IPS-20b (cell line): ENCODE data around the gene CXXC4.

Source experiments
- H3K27ac ChIP-seq: one replicate; pipeline ENCODE4 v1.5.1; 2013; ENCODE audit warnings: low read length
- H3K27me3 ChIP-seq: 2 replicates; pipeline ENCODE4 v1.6.1; 2013; ENCODE audit warnings: mild to moderate bottlenecking, low read length, inconsistent platforms; ENCODE audit not compliant: insufficient read depth
- H3K36me3 ChIP-seq: 2 replicates; pipeline ENCODE4 v1.6.1; 2013; ENCODE audit warnings: low read depth, mild to moderate bottlenecking, inconsistent platforms, low read length, moderate library complexity; ENCODE audit not compliant: insufficient read depth
- H3K4me1 ChIP-seq: 2 replicates; pipeline ENCODE4 v1.6.1; 2013; ENCODE audit warnings: mild to moderate bottlenecking, control low read depth, inconsistent platforms, low read length, moderate library complexity; ENCODE audit not compliant: insufficient read depth
- H3K4me3 ChIP-seq: 2 replicates; pipeline ENCODE4 v1.5.1; 2013; ENCODE audit warnings: mild to moderate bottlenecking, low read length, inconsistent platforms
- H3K9ac ChIP-seq: 2 replicates; pipeline ENCODE4 v1.6.1; 2013; ENCODE audit warnings: low read depth, mild to moderate bottlenecking, inconsistent platforms, low read length, moderate library complexity
- H3K9me3 ChIP-seq: 2 replicates; pipeline ENCODE4 v1.6.1; 2013; ENCODE audit warnings: mild to moderate bottlenecking, low read depth, low read length, inconsistent platforms; ENCODE audit not compliant: insufficient read depth

Gene CXXC4

DNA sequence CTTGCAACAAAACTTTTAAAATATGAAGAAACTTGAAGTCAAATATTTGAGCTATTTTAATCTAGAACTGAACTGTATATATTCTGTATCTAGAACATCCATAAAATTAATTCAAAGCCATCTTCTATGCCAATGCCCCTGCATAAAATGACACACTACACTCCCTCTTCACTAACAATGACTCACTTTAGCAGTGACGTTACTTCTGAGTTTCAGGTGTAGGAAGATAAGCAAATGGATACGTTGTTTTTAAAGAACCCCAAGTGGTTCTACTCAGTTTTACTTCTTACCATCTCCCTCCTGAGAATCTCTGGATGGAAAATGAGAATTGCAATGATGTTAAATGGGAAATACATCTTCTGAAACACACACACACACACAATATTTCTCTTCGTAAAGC lies 45.2 kb downstream of the CXXC4 start:
- H3K27me3 ChIP-seq = no peaks in the 10 kb centered on the region
- no peak overlapping the region for H3K4me3 ChIP-seq
- H3K36me3 ChIP-seq = no peaks in the 10 kb centered on the region
- H3K9me3 ChIP-seq = no peaks in the 10 kb centered on the region
- no peak overlapping the region for H3K9ac ChIP-seq
- no peak overlapping the region for H3K27ac ChIP-seq
- H3K4me1 ChIP-seq = peaks cover 16% of the 10 kb centered on the region; the same call in 1 of the 2 replicates

GRCh38 chr4:104447294-104447693 lies 47.4 kb downstream of the CXXC4 start:
- Histone ChIP-seq H3K4me3 (no peak overlapping the region), H3K4me1 (peaks cover 17% of the 10 kb centered on the region; the same call in 1 of the 2 replicates), H3K36me3 (no peaks in the 10 kb centered on the region), H3K27ac (no peak overlapping the region), H3K9ac (no peak overlapping the region; the same call in 1 of the 2 replicates), H3K27me3 (no peaks in the 10 kb centered on the region), H3K9me3 (no peaks in the 10 kb centered on the region)

DNA sequence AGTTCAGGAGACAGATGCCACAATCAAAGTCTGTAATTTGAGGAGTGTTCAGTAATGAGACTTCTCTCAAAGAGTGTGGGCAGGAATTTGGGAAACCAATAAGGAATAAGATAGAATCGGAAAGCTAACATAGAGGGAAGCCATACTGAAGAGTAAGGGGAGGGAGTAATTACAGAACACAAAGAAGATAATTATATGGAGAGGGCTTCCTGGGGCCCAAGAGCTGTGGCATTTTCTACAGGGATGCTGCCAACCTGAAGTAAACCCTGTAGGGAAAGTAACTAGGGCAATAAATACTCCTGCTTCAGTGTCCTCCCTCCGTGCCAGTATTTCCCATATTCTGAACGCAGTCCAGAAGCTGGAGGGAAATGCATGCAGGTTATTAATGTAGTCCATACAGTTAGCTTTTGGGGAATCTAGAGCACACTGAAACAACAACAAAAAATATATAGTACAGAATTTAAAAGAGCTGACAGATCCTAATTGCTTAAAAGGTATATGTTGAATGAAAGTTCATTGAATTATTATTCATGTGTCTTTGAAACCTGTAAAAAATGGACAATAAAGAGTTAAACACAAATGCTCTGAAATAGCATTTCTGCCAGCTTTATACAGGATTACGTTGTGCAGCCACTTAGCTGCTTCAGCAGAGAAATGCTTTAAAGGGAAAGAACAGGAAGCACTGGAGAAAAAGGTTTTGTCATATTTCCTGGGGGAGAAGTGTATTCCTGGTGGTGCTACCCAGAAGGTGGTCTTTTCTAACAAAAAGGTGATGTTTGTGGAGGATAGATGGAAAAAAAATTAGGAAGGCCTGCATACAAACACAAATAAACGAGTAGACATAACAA lies 48.0 kb downstream of the CXXC4 start:
- Histone ChIP-seq H3K27me3 (no peaks in the 10 kb centered on the region), H3K4me3 (no peak overlapping the region), H3K36me3 (no peaks in the 10 kb centered on the region), H3K9ac (no peak overlapping the region; the same call in 1 of the 2 replicates), H3K9me3 (no peaks in the 10 kb centered on the region), H3K27ac (peak overlapping the region; percentile 62), H3K4me1 (peaks cover 16% of the 10 kb centered on the region; the same call in 1 of the 2 replicates)

DNA sequence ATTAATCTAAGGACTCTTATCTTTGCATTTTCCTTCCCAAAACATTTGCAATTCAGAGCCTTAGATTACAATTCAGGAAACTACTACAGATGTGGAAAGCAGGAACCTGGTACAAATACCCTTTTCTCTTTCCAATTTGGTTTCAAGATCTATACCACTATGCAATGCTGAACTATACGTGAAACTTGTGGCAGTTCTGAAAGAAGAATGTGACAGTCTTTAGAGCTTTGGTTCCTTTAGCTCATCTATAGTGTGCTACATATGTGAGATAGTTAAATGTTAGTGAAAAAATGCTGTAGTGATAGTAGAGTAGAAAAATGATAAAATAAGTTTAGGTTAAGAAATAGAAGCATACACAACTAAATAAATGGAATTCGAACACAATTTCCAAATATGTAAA lies 50.0 kb downstream of the CXXC4 start:
- no peaks in the 10 kb centered on the region for H3K9me3 ChIP-seq
- H3K27ac ChIP-seq = no peak overlapping the region
- H3K36me3 ChIP-seq = no peaks in the 10 kb centered on the region
- no peak overlapping the region for H3K9ac ChIP-seq
- no peaks in the 10 kb centered on the region for H3K27me3 ChIP-seq
- H3K4me1 ChIP-seq = peaks cover 13% of the 10 kb centered on the region; the same call in 1 of the 2 replicates
- no peak overlapping the region for H3K4me3 ChIP-seq

GRCh38 chr4:104436542-104436941 lies 58.2 kb downstream of the CXXC4 start:
- Histone ChIP-seq H3K9me3 (no peaks in the 10 kb centered on the region), H3K36me3 (no peaks in the 10 kb centered on the region), H3K4me3 (no peak overlapping the region)

GRCh38 chr4:104429150-104429741 lies 65.4 kb downstream of the CXXC4 start:
- no peaks in the 10 kb centered on the region for H3K36me3 ChIP-seq
- H3K4me3 ChIP-seq = no peak overlapping the region
- H3K4me1 ChIP-seq = peaks cover 8% of the 10 kb centered on the region
- no peaks in the 10 kb centered on the region for H3K27me3 ChIP-seq
- H3K27ac ChIP-seq = no peak overlapping the region
- peaks cover 13% of the 10 kb centered on the region; the same call in 1 of the 2 replicates for H3K9me3 ChIP-seq
- H3K9ac ChIP-seq = no peak overlapping the region

More at GRCh38 chr4:104436542-104436941, 58.2 kb downstream of the CXXC4 start:
- no peak overlapping the region for H3K27ac ChIP-seq
- H3K4me1 ChIP-seq = no peaks in the 10 kb centered on the region
- H3K9ac ChIP-seq = no peak overlapping the region
- no peaks in the 10 kb centered on the region for H3K27me3 ChIP-seq

DNA sequence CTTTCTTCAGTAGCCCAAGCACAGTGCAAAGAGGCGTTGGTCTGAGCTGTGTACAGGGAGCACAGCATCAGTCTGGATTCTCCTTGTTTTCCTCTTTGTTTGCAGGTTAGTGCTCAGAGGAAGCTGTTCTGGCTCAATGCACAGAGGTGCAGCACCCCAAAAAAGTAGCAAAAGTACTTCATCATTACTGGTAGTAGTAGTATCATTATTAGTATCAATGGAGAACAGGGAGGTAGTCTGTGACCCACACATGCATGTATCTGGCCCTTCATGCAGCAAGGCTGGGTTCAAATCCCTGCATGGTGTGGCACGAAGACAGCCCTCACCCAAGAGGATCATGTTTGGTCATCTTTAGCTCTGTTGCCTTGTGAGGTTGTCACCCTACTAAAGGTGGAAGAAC lies 68.7 kb downstream of the CXXC4 start:
- peaks cover 13% of the 10 kb centered on the region; the same call in 1 of the 2 replicates for H3K9me3 ChIP-seq
- peaks cover 11% of the 10 kb centered on the region for H3K4me1 ChIP-seq
- H3K36me3 ChIP-seq = no peaks in the 10 kb centered on the region
- no peak overlapping the region for H3K4me3 ChIP-seq
- H3K9ac ChIP-seq = no peak overlapping the region
- H3K27ac ChIP-seq = no peak overlapping the region
- H3K27me3 ChIP-seq = no peaks in the 10 kb centered on the region

- Histone ChIP-seq H3K4me1 (peaks cover 18% of the 10 kb centered on the region), H3K36me3 (no peaks in the 10 kb centered on the region), H3K27me3 (no peaks in the 10 kb centered on the region), H3K9me3 (peaks cover 13% of the 10 kb centered on the region; the same call in 1 of the 2 replicates), H3K27ac (no peak overlapping the region), H3K4me3 (no peak overlapping the region; the same call in 1 of the 2 replicates), H3K9ac (no peak overlapping the region)
Measured at GRCh38 chr4:104424989-104425388, 69.7 kb downstream of the CXXC4 start.

DNA sequence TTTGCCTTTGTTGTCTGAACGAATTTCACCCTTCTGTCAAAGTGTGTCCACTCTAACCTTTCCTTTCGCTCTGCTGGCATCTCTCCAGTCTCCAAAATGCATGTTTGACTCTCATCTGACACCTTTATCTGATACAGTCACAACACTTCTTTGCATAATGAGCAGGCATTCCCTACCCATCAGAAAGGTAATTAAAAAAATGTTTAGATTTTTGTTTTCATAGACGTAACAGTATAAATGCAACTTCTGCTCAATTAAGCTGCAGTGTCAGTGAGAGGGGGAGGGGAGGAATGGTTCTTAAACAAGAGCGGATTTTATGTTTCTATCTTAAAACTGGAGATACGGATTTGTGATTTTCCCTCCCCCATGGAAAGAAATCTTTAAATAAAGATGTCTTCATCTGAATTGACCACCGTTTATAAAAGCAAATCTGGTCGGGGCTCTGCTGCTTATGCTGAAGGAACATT lies 70.2 kb downstream of the CXXC4 start:
- H3K4me3 ChIP-seq = peak overlapping the region; percentile 33; the same call in 1 of the 2 replicates

GRCh38 chr4:104421566-104421965 lies 73.1 kb downstream of the CXXC4 start:
- Histone ChIP-seq H3K27me3 (no peaks in the 10 kb centered on the region), H3K27ac (no peak overlapping the region), H3K9me3 (no peaks in the 10 kb centered on the region), H3K9ac (no peak overlapping the region), H3K4me3 (no peak overlapping the region; the same call in 1 of the 2 replicates), H3K36me3 (no peaks in the 10 kb centered on the region), H3K4me1 (peaks cover 32% of the 10 kb centered on the region)

More for the DNA sequence above, 70.2 kb downstream of the CXXC4 start:
- Histone ChIP-seq H3K9me3 (peaks cover 13% of the 10 kb centered on the region; the same call in 1 of the 2 replicates), H3K36me3 (no peaks in the 10 kb centered on the region), H3K27me3 (no peaks in the 10 kb centered on the region), H3K9ac (no peak overlapping the region), H3K27ac (no peak overlapping the region), H3K4me1 (peaks cover 21% of the 10 kb centered on the region)

DNA sequence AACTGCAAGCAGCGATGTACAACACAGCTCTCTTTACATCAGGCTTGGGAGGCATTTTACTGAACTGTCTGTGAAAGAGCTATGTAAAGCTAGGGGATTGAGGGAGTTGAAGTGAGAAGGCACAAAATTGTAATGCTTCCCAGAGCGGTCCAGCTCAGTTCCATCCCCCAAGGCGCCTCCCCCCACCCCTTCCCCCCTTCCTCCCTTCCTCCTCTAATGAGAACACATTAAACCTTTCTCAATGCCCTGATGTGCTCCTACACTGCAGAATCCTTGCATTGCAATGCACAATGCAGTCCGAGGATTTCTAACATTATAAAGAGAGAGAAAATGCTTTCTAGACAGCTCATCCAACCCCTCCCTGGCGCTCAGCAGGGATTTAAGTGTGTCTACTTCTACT lies 73.9 kb downstream of the CXXC4 start:
- no peaks in the 10 kb centered on the region for H3K36me3 ChIP-seq
- no peak overlapping the region; the same call in 1 of the 2 replicates for H3K9ac ChIP-seq
- H3K4me3 ChIP-seq = peak overlapping the region; percentile 46; the same call in 1 of the 2 replicates
- peaks cover 32% of the 10 kb centered on the region for H3K4me1 ChIP-seq
- H3K27ac ChIP-seq = no peak overlapping the region
- no peaks in the 10 kb centered on the region for H3K27me3 ChIP-seq
- H3K9me3 ChIP-seq = no peaks in the 10 kb centered on the region
